ENCODE data around the gene SPINK7.

SPINK7 gene

DNA sequence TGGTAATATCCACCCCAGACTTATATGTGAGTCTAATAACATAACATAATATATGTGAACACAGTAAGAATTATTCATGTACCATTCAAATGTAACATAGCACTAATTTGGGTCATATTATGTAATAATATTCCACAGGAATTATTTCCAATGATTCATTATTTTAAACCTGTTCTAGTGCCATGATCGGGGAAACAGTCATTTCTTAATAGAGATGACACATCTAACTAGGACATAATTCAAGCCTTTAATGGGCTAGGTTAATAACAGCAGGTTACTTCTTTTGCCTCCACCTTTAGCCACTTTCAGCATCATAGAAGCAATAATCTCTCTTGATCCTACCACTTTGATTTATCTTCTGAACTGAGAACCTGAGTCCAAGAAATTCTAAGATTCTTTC, 35.5 kb downstream of the SPINK7 start:
- TF ChIP-seq, protein P1, sequence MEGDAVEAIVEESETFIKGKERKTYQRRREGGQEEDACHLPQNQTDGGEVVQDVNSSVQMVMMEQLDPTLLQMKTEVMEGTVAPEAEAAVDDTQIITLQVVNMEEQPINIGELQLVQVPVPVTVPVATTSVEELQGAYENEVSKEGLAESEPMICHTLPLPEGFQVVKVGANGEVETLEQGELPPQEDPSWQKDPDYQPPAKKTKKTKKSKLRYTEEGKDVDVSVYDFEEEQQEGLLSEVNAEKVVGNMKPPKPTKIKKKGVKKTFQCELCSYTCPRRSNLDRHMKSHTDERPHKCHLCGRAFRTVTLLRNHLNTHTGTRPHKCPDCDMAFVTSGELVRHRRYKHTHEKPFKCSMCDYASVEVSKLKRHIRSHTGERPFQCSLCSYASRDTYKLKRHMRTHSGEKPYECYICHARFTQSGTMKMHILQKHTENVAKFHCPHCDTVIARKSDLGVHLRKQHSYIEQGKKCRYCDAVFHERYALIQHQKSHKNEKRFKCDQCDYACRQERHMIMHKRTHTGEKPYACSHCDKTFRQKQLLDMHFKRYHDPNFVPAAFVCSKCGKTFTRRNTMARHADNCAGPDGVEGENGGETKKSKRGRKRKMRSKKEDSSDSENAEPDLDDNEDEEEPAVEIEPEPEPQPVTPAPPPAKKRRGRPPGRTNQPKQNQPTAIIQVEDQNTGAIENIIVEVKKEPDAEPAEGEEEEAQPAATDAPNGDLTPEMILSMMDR (IDR thresholded peaks at IDR 0.05; ENCODE audit: low read length, missing control alignments): no peak
- H3K4me3 ChIP-seq (replicated peaks; ENCODE audit: low read depth, low read length): no peak overlapping the region
- DNase-seq (ENCODE audit: low read depth): no peak

DNA sequence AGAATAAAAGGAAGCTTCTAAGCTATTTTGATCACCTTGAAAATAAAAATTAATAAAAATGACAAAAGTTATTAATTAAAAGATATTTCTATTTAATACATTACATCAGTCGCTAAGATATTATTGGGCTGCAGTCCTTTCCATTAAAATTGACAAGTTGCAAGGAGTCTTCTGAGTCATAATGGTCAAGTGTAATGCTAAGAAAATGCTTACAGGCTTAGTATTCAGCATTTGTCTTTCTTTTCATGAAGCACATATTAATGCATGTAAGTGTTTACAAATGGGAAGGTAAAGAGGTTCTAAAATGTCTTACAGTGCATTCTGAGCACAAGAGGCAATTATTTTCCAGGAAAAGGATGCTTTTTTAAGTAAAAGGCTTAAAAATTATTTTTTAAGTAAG, 40.5 kb downstream of the SPINK7 start:
- no peak for DNase-seq (ENCODE audit: low read depth)
- H3K4me3 ChIP-seq (replicated peaks; ENCODE audit: low read depth, low read length): no peak overlapping the region
- TF ChIP-seq, protein P1 (IDR thresholded peaks at IDR 0.05; ENCODE audit: low read length, missing control alignments): no peak

DNA sequence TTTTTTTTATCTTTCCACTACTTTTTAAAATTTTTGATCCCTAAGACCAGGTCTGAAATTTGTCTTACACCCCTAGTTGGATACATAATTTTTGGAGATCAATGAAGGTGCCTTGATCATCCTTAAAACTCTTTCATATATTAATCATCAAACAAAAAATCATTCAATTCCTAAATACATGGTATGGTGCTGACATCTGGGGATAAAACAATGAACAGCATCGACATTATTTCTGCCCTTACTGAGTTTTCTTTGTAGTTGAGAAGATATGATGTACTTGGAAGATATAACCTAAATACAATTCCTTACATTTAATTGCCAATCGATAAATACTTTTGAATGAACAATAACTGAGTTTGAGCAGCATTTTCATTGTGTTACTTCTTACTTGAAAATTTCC, 41.4 kb downstream of the SPINK7 start:
- H3K4me3 ChIP-seq (replicated peaks; ENCODE audit: low read depth, low read length): no peak overlapping the region
- DNase-seq (ENCODE audit: low read depth): no peak
- TF ChIP-seq, protein P1 (IDR thresholded peaks at IDR 0.05; ENCODE audit: low read length, missing control alignments): no peak

DNA sequence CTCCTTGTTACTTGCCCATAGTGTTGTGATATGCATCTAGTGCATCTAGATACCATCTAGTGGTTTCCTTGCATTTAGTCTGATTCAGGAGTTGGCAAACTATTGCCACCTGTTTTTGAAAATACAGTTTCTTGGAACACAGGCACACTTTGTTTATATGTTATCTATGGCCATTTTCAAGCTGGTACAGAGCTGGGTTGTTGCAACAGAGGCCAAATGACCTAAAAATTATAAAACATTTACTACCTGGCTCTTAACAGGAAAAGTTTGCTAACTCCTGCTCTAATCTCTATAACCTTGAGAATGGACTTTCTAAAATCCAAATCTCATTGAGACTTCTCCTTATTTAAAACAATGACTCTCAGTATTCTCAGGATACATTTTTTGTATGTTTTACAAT, 52.1 kb downstream of the SPINK7 start:
- no peak overlapping the region for H3K4me3 ChIP-seq (replicated peaks; ENCODE audit: low read depth, low read length)
- TF ChIP-seq, protein P1 (IDR thresholded peaks at IDR 0.05; ENCODE audit: low read length, missing control alignments): no peak

More for the DNA sequence above, 52.1 kb downstream of the SPINK7 start:
- DNase-seq (ENCODE audit: low read depth): no peak

All from fibroblast of pulmonary artery (primary cell).